DLD1 (cell line): ENCODE measurements around the gene SLC24A3.

Experiments used
- in situ Hi-C: cut with HindIII; loops from 2 replicates; pipeline ENCODE4 v1.10.0; 2017; ENCODE audit warnings: low sequenced_read_pairs

SLC24A3 gene

GRCh38 chr20:19212469-19212815 lies at the start of gene SLC24A3:
Gene SLC24A3, plus strand, starts transcription at chr20:19212642.
- in situ Hi-C loops, result no loop called here

GRCh38 chr20:19170148-19170547 lies 42.3 kb upstream of the SLC24A3 start:
- in situ Hi-C loops, result no loop called here

- in situ Hi-C loops, result no loop called here
Observed at GRCh38 chr20:19172637-19173036, 39.8 kb upstream of the SLC24A3 start.

- in situ Hi-C loops, result no loop called here
Observed at GRCh38 chr20:19176470-19177052, 35.9 kb upstream of the SLC24A3 start.

- in situ Hi-C loops, result no loop called here
Observed at GRCh38 chr20:19181552-19181951, 30.9 kb upstream of the SLC24A3 start.

GRCh38 chr20:19185083-19185482 lies 27.4 kb upstream of the SLC24A3 start:
- in situ Hi-C loops, result no loop called here

- in situ Hi-C loops, result no loop called here
Observed at GRCh38 chr20:19193349-19193748, 19.1 kb upstream of the SLC24A3 start.

- in situ Hi-C loops, result no loop called here
Observed at GRCh38 chr20:19205981-19206396, 6.5 kb upstream of the SLC24A3 start.

- in situ Hi-C loops, result no loop called here
Observed at GRCh38 chr20:19207541-19207940, 4.9 kb upstream of the SLC24A3 start.

GRCh38 chr20:19210391-19211155 lies 1.9 kb upstream of the SLC24A3 start:
- in situ Hi-C loops, result no loop called here

- in situ Hi-C loops, result no loop called here
Observed at GRCh38 chr20:19211252-19211651, 1.2 kb upstream of the SLC24A3 start.

GRCh38 chr20:19211661-19212468 lies 577 bp upstream of the SLC24A3 start:
- in situ Hi-C loops, result no loop called here

- in situ Hi-C loops, result no loop called here
Observed at GRCh38 chr20:19212821-19213502, 520 bp downstream of the SLC24A3 start.

GRCh38 chr20:19213946-19214490 lies 1.6 kb downstream of the SLC24A3 start:
- in situ Hi-C loops, result no loop called here

GRCh38 chr20:19218411-19218810 lies 6.0 kb downstream of the SLC24A3 start:
- in situ Hi-C loops, result no loop called here

- in situ Hi-C loops, result no loop called here
Observed at GRCh38 chr20:19222520-19223040, 10.1 kb downstream of the SLC24A3 start.

- in situ Hi-C loops, result no loop called here
Observed at GRCh38 chr20:19223640-19224039, 11.2 kb downstream of the SLC24A3 start.

GRCh38 chr20:19231359-19232035 lies 19.1 kb downstream of the SLC24A3 start:
- in situ Hi-C loops, result no loop called here

GRCh38 chr20:19232997-19233794 lies 20.8 kb downstream of the SLC24A3 start:
- in situ Hi-C loops, result no loop called here
